Epithelial cell of prostate (primary cell): ENCODE data around the gene FAM13A.
A peak's percentile ranks its signal among the peaks of the same experiment; 100 is the strongest.
"Not testable (repeated sequence)": the region's sequence is repeated elsewhere in the genome, so short reads cannot be mapped to it uniquely, and the experiment has no call there.

Source experiments
- DNase-seq: peaks from one replicate; pipeline ENCODE4 v3.0.0-alpha.2; 2011; ENCODE audit warnings: low read depth, low spot score
- H3K27ac ChIP-seq: fragments of 450-650 bp; 2 replicates; pipeline ENCODE4 v1.5.1; 2017; ENCODE audit warnings: mild to moderate bottlenecking

Gene FAM13A

DNA sequence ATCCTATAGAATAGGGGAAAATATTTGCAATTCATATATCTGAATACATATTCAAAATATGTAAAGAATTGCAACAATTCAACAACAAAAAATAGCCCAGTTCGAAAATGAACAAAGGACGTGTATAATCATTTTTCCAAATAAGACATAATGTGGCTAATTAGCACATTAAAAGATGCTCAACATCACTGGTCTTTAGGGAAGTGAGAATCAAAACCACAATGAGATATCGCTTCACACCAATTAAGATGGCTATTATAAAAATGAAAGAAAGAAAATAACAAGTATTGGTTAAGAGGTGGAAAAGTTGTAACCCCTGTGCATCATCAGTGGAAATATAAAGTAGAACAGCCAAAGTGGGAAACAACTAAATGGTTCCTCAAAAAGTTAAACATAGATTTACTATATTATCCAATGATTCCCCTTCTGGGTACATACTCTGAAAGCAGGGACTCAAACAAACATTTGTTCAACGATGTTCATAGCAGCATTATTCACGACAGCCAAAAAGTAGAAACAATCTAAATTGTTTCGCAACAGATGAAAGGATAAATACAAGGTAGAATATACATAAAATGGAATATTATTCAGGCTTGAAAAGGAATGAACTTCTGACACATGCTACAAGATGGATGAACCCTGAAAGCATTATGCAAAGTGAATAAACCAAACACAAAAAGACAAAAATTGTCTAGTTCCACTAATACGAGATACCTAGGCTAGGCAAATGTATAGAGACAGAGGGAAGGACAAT, 12.7 kb downstream of the FAM13A start:
- H3K27ac ChIP-seq, result no peak overlapping the region
- DNase-seq, result no peak

DNA sequence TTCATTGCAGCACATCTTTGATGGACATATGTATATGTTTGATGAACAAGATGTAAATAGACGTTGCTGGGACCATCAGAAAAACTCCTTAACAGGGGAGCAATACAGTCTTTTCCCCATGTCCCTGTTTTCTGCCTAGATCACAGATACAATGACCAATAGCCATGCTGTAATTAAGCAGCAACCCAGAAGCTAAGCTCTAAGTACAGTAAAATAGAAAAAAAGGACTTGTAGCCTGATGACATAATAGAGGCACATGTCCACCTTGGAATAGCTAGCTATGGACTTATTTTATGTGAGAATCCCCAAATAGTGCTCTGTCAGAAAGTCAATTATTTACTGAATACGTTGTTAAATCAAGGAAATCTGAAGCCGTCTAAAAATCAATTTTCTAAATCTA, 14.9 kb downstream of the FAM13A start:
- DNase-seq, result no peak
- no peak overlapping the region for H3K27ac ChIP-seq

DNA sequence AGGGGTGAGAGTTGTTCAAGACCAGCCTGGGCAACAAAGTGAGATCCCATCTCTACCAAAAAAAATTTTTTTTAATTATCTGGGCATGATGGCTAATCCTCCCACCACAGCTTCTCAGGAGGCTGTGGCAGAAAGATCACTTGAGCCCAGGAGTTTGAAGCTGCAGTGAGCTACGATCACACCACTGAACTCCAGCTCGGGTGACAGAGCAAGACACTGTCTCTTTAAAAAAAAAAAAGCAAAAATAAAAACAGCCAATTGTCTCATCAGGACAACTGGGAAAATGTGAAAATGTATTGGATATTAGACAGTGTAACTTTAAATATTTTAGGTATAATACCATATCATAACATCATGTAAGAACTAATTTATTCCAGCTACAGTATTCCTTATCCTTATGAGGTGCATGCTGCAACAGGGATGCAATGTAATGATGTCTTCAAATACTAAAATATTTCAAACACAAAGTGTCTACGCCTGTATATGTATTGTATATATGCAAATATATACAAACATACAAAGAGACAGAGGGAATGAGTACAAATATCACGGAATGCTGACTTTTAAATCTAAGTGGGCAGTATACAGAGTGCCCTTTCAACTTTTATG, 17.2 kb downstream of the FAM13A start:
- H3K27ac ChIP-seq, result no peak overlapping the region
- no peak for DNase-seq

DNA sequence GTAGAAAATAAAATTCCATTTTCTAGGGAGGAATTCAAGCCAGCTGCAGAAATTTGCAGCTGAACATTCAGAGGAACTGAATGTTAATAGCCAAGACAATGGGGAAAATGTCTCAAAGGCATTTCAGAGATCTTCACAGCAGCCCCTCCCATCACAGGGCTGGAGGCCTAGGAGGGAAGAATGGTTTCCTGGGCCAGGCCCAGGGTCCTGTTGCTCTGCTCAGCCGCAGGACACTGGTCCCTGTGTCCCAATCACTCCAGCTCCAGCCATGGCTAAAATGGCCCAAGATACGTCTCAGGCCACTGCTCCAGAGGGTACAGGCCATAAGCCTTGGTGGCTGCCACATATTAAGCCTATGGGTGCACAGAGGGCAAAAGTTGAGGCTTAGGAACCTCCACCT, 20.4 kb downstream of the FAM13A start:
- H3K27ac ChIP-seq, result no peak overlapping the region
- DNase-seq, result no peak

DNA sequence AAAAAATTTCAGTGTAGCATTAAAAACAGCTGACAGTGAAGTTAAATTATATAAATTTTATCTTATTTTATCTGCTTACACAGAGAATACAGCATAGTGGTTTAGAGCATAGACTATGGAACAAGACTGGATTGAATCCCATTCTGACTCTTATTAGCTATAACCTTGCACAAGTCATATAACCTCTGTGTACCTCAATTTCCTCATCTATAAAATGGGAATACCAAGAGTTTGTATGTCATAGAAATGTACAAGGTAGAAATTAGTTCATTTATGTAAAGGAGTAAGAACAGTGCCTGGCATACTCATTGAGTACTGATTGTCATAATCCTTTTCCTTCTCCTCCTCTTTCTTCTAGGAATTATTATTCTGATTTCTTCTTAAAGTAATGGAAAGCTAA, 25.7 kb downstream of the FAM13A start:
- DNase-seq, result no peak
- no peak overlapping the region for H3K27ac ChIP-seq

DNA sequence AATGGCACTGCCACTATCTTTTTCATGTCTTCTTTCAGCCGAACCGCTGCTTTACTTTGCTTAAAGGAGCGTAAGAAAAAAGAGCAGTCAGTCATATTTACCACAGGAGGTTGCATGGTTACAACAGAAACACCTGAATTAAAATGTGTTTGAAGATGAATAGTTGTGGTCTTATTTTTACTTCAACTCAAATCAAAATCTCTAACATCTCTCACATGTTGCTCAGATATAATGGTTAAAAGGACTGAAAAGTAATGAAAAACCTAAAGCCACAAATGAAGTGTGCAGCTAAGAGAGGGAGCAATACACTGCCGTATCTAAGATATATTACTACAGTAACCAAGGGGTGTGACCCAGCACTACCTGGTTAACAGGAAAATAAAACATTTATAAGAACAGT, 27.4 kb downstream of the FAM13A start:
- no peak for DNase-seq
- H3K27ac ChIP-seq, result no peak overlapping the region

DNA sequence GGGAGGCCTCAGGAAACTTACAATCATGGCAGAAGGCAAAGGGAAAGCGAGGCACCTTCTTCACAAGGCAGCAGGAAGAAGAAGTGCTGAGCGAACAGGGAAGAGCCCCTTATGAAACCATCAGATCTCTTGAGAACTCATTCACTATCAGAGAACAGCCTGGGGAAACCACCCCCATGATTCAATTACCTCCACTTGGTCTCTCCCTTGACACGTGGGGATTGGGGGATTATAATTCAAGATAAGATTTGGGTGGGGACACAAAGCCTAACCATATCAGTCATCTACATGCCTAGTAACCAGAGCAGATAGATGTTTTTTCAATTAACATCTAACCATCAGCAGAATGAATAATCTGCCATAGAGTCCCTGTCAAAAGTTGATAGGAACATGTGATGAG, 30.4 kb downstream of the FAM13A start:
- no peak overlapping the region for H3K27ac ChIP-seq
- DNase-seq, result no peak

DNA sequence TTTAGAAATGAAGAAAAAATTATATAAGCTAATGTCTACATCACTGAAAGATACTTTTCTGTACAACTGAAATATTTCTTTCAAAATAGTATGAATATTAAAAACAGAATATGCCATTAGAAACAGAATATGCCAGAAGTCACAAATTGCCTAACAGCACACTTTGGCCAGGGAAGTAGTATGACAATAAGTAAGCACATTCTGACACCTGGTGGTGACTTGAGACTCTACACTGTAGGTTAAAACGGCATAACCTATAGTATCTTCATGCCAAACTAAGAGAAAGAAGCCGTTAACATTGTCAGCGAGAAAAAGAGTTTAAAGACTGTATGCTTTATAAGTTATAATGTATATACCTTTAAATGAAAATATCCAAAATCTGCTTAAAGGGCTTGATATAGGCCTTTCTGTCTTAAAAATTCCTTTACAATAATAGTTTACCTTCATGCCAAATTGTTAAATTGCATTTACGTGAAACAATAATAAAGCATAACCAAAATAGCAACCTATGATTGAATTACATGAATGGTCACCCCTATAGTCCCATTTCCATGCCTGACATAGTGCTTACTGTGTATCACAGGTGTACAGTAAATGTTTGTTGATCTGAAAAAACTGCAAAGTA, 32.8 kb downstream of the FAM13A start:
- peak; percentile 20 for DNase-seq

DNA sequence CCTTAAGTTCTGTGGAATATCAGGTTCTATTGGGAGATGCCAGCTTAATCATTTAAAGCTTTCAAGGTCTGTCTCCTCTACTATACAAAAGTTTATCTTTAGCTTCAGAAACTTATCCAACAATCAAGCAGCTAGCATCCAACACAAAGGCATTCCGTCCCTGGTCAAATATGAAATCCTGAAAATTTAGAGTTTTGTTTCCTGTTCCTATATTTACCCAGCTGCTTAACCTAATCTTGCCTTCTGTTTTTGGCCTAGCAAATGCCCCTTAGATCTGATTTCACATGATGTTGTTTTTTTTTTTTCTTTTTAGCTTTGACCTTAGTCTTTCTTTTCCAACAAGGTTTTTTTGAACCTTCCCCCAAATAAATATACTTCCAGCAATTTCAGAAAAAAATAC, 33.8 kb downstream of the FAM13A start:
- no peak for DNase-seq
- no peak overlapping the region for H3K27ac ChIP-seq

More for the DNA sequence above, 32.8 kb downstream of the FAM13A start:
- no peak overlapping the region for H3K27ac ChIP-seq

DNA sequence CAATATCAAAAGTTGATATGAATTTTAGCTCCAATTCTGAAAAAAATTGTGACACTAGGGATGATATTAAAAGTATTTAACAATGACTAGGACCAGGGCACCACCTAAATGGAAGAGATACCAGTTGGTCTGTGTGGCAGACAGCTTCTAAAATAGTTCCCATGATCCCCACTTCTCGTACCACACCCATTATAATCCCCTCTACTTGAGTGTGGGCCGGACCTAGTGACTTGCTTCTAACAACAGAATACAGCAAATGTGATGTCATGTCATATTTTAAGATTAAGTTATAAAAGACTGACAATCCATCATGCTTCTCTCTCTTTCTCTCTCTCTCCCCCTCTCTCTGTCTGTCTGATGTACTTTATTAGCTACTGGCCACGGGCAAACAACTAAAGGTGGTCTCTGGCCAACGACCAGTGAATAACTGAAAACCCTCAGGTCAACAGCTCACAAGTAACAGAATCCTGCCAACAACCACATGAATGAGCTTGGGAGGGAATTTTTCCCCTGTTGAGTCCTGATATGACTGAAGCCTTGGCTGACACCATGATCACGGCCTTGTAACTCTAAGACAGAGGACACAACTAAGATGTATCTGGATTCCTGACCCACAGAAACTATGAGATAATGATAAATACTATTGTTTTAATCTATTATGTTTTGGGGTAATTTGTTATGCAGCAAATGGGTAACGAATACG, 34.4 kb downstream of the FAM13A start:
- no peak for DNase-seq
- H3K27ac ChIP-seq, result no peak overlapping the region

DNA sequence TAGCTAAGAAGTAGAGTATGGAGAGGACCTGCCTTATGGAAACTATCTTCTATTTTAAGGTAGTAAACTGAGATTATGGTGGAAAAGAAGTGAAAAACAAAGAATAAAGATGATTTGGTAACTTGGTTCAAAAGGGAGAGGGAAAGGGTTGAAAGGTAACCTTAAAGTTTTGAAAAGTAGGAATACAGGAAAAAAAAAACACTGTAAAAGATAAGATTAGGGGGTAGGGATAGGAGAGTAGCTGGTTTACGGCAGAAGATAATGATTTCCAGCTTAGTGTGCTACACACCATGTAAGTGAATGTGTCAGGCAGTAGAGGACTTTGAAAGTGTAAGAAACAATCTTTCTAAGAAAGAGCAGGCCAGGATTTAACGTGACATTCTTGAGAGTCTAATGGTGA, 35.3 kb downstream of the FAM13A start:
- no peak for DNase-seq
- H3K27ac ChIP-seq, result no peak overlapping the region

DNA sequence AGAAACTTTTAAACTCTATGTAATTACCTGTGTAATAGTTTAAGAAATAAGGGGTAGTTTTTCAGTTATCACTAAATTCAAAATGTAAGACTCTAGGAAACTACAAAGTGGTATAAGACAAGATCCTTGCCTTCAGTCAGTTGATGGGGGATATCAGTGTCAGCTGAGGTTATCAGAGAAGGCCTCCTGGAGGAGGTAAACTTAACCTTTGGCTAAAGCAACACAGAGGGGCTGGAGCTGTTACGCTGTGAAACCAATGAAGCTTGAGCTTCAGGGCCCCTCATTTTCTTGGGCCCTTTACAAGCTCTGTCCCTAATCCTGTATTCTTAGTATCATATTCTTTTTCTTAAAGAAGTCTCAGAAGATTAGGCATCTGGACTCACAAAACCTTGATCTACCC, 35.9 kb downstream of the FAM13A start:
- no peak for DNase-seq
- H3K27ac ChIP-seq, result no peak overlapping the region

DNA sequence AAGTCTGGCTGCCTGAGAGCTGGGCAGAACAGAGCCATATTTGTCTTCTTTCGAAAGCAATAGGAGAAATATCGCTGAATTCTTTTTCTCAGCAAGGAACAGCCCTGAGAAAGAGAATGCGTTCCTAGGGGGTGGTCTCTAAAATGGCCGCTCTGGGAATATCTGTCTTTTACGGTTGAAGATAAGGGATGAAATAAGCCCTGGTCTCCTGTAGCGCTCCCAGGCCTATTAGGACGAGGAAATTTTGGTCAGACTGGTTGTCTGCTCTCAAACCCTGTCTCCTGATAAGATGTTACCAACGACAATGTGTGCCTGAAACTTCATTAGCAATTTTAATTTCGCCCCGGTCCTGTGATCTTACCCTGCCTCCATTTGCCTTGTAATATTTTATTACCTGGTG, 42.1 kb downstream of the FAM13A start:
- DNase-seq, H3K27ac ChIP-seq: not testable (repeated sequence)

DNA sequence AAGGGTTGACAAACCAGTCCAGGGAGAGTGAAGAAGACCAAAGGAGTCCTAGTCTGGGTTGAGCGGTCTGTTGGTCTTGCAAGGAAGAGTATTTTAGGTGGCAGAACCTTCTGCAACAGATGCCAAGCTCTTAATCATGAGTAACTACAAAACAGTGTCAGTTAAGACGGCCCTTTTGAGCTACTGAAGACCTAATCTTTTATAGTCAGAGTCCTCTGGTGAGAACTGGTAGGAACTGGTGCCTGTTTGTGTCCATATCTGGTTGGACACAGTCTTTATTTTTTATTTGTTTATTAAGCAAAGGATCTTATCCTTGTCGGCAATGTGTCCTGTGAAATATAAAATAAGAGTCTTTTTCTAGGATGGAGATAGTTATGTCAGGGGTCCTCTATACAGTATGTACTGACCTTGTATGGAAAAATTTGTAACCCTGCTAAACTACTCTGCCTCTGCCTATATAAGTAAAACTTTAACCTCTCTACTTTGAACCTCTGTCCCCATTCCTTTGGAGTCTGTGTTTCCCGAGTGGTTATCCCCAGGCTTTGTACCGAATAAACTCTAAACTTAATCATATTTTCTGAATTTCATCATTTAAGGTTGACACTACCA, 47.1 kb downstream of the FAM13A start:
- no peak for DNase-seq
- no peak overlapping the region for H3K27ac ChIP-seq

DNA sequence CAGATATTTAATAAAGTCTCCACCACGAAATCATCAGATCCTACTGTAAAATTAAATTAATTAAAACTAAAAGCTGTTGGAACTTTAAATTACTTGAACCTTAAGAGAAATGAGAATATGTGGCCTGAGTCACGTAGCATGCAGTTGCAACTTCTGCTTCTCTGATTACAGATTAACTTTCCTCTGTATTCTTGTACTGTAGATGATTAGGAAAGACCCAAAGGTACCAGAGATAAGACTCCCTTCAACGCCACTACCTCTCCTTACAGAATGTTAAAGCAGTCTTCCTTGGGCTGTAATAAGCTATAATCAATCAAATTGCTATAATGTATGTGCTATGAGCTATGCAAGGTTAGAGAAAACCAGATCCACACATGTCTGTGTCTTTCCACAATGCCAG, 47.9 kb downstream of the FAM13A start:
- no peak overlapping the region for H3K27ac ChIP-seq
- DNase-seq, result no peak

DNA sequence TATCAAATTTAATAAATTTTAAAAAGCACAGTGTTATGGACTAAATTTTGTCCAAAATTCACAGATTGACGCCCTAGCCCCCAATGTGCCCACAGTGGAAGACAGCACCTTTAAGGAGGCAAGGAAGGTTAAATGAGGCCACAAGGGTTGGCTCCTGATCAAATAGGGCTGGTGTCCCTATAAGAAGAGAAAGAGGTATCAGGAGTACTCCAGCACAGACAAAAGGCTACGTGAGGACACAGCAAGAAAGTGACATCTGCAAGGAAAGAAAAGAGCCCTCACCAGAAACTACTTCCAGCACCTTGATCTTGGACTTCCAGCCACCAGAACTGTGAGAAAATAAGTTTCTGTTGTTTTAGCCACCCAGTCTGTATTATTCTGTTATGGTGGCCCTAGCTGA, 48.8 kb downstream of the FAM13A start:
- H3K27ac ChIP-seq, result no peak overlapping the region
- DNase-seq, result no peak

DNA sequence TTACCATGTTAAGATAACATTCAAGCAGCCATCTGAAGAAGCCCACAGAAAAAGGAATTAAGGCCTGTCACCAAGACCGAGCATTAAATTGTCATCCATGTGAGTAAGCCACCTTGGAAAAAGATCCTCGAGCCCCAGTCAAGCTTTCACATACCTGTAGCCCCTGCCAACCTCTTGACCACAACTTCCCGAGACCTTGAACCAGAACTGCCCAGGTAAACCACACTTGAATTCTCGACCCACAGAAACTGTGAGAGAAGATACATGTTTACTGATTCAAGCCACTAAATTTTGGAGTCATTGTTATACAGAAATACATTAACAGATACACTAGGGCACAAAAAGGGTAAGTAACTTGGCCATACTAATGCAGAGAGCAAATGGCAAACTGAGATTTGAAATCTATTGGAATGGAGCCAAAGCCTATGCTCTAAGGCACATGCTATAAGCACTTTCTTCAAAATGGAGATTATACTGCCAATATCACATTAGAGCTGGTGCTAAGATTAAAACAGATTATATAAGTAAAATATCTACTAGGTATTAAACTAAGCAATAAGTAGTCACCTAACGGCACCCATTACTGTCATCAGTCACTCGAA, 49.5 kb downstream of the FAM13A start:
- DNase-seq, result no peak
- no peak overlapping the region for H3K27ac ChIP-seq

DNA sequence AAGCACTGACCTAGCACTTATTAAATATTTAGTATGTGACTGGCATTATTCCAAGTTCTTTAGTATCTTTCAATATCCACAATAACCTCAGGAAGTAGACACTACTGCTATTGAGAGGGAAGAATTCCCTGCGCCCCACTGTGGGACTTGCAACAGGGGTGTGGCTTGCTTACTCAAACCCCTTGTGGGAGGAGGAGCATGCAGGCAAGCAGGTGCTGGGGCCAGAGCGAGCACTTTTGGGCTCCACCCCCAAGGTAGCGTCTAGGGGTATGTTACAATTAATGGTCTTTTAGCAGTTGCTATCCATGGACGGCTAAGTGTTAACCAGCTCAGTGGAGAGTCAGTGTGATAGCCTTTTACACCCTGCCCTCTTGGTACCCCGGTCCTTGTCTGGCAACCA, 50.7 kb downstream of the FAM13A start:
- no peak for DNase-seq
- no peak overlapping the region for H3K27ac ChIP-seq

DNA sequence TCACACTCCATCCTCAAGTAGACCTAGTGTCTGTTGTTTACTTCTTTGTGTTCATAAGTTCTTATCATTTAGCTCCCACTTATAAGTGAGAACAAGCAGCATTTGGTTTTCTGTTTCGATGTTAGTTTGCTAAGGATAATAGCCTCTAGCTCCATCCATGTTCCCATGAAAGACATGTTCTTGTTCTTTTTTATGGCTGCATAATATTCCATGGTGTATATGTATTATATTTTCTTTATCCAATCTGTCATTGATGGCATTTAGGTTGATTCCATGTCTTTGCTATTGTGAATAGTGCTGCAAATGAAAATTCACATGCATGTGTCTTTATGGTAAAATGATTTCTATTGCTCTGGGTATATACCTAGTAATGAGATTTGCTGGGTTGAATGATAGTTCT, 51.9 kb downstream of the FAM13A start:
- not testable (repeated sequence) for DNase-seq, H3K27ac ChIP-seq
